HG03378 (cell line): ENCODE measurements around the gene EIF6.

ENCODE experiments used
- ATAC-seq: cut with Tn5 transposase; IDR thresholded peaks from one replicate; pipeline ENCODE4 v1.9.1; 2021; ENCODE audit warnings: mild to moderate bottlenecking, moderate library complexity; ENCODE audit not compliant: unreplicated experiment

Gene EIF6

DNA sequence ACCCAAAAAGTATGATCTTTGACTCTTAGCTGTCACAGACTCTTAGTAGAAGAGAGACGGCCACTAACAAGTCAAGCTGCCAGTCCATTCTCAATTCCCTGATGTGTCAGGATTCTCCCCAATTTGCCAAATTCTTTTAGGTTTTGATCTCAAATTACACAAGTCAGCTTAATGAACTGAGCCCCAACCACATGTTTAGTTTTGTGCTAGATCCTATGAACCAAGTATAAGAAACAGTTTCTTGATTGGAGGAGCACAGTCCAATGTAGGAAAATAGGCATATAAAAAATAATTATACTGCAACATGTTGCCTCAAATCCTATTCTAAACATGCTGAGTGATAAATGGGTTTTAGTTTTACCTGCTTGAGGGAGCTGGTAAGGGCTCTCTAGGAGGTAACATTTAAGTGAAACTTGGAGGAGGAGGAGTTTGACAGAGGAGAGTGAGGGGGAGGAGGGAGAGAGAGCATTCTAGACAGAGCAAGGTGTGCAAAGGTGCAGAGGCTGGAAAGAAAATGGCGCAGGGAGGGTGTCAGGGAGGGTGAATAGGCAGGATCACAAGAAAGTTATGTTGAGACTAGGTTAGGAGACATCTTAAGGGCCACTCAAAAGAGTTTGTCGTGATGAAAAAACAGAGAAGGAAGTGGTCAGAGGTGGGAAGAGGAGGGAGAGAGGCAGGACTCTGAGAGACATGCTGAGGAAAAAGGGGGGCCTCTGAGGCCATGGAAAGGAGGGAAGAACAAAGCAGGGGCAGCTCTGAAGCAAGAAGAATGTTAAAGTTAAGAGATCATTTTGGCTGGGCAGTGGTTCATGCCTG lies 30.5 kb upstream of the EIF6 start:
- ATAC-seq: no peak

GRCh38 chr20:35312318-35312717 lies 27.7 kb upstream of the EIF6 start:
- no peak for ATAC-seq

- no peak for ATAC-seq
Observed at GRCh38 chr20:35311822-35312221, 27.2 kb upstream of the EIF6 start.

GRCh38 chr20:35311409-35311808 lies 26.8 kb upstream of the EIF6 start:
- ATAC-seq: no peak

GRCh38 chr20:35307666-35308653 lies 23.4 kb upstream of the EIF6 start:
- no peak for ATAC-seq

DNA sequence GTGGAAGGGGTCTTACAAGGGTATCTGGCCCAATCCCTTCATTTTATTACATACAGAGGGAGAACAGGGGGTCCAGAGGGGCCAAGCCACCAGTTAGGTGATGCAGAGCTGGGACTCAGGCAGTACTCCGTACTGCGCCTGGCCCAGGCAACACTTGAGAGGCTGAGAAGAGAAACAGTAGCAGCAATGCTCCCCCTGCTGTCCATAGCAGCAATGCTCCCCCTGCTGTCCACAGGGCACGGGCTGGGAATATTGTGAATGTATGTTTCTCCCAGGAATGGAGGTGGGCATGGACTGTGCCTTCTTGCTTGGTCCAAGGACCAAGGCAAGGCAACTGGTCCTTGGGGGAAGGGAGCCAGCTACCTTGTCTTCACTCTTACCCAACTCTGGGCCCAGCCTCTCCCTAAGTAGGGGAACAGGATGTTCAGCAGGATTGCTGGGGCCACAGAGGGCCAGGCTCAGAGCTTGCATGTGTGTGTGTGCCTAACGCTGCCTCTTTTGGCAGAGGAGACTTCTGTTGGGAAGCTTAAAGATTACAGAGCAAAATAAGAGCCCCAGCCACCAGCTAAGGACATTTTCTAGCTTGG lies 22.5 kb upstream of the EIF6 start:
- no peak for ATAC-seq

DNA sequence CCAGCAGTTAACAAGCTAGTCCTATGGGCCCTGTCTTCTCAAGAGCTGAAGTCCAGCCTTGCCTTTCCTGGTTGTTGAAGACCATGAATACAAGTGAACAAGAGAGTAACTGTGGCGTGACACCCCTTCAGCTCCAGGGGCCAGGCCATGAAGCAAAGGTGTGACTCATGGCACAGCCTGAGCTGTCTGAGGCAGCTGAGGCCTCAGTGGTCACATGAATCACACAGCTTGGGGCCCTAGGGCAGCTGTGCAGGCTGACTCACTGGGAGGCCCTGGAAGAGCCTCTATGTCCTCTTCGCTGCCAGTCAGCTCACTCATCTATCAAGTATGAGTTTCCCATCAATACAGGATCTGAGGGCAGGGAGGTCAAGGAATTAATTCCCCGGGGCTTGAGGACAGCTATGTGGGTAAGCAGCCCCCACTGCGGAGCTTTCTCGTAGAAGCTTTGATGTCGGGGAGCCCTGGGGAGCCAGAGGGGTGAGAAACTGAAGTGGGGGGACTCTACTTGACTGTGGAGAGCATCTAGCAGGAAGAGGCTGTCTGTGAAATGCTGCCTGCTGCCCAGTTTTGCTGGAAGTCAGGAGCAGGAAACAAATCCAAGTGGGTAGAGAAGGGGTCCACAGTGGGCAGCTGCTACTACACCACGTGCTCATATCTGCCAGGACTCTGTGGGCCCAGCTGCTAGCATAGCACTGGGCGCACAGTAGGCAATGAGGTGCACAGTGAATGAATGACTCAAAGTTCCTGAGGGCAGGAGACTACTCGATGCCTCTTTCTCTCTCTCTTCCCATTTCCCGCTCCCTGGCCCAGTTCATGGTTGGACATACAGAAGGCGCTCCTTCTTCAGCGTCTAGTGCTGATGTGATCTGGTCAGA lies 21.3 kb upstream of the EIF6 start:
- no peak for ATAC-seq

- no peak for ATAC-seq
Observed at GRCh38 chr20:35304956-35305355, 20.4 kb upstream of the EIF6 start.

GRCh38 chr20:35303735-35304491 lies 19.3 kb upstream of the EIF6 start:
- ATAC-seq: no peak

DNA sequence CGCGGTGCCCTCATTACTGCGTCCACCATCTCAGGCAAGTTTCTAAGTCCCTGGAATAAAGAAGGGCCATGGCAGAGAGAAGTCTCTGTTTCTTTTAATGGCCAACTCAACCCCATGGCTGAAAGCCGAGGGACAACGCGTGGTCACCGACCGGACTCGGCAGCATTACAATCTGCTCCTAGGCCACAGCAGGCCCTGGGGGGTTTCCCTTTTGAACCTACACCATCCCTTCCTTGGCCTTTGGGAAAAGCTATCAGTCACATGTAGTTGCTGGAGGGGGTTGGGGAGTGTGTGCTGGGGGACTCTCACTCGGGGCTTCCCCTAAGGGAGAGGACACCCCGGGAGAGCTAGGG lies 18.8 kb upstream of the EIF6 start:
- no peak for ATAC-seq

- no peak for ATAC-seq
Observed at GRCh38 chr20:35302421-35303335, 18.1 kb upstream of the EIF6 start.

DNA sequence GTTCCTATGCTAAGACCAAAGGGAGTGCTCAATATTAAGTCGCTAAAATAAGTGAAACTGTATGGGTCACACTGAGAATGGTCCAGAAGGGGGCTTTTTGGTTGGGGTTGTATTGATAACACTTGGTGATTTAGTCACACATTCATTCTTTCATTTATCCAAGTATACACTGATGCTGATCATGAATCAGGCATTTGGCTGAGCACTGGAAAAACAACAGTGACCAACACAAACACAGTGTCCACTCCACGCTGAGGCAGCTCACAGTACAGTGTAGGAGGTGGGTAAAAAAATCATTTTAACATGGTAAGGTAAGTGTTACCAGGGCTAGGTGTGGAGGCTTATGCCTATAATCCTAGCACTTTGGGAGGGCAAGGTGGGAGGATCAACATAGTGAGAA lies 16.9 kb upstream of the EIF6 start:
- ATAC-seq: no peak

DNA sequence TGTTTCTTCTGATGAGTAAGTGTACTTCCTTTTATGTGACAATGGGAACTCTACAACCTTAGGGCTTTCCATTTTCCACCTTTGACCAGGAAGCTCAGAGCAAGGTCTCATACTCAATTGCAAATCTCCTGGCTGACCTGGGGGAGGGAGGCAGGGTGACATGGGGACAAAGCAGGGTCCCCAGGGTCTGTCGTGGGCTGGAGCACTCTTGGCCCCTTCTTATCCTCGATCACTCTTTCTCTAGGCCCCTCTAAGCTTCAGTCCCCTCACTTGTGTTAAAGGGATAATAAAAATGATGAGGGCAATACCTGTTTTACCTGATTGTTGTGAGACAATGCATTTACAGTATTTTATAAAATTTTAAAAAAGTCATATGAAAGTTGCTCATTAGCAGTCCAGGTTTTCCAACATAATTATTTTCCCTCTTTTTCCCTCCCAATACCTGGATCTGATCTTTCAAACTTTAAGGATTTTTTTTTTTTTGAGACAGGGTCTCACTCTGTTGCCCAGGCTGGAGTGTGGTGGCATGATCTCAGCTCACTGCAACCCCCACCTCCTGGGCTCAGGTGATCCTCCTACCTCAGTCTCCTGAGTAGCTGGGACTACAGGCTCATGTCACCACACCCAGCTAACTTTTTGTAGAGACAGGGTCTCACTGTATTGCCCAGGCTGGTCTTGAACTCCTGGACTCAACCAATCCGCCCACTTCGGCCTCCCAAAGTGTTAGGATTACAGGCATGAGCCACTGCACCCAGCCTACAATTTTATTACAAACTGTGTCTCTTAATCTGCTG lies 16.1 kb upstream of the EIF6 start:
- no peak for ATAC-seq

GRCh38 chr20:35299780-35300179 lies 15.2 kb upstream of the EIF6 start:
- no peak for ATAC-seq

- ATAC-seq: no peak
Observed at GRCh38 chr20:35298264-35298663, 13.7 kb upstream of the EIF6 start.

DNA sequence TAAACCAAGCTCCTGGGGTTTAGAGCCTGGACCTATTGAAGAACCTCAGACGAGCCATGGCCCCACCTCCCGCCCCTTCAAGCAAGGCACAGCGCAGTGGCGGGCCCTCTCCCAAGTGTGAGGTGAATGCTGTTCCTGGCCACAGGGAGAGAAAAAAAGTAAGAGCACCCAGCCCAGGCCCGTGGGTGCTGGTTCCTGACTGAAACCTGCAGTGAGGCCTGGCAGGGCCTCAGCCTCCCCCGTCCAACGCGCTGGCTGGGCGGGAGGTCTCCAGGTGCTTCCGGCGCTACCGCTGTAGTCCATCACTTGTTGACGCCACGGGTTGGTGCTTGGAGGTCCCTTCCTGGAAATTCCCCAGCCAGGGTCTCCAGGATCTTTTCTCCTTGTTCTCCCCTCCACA lies 13.2 kb upstream of the EIF6 start:
- ATAC-seq: no peak

GRCh38 chr20:35297155-35297554 lies 12.6 kb upstream of the EIF6 start:
- ATAC-seq: no peak

DNA sequence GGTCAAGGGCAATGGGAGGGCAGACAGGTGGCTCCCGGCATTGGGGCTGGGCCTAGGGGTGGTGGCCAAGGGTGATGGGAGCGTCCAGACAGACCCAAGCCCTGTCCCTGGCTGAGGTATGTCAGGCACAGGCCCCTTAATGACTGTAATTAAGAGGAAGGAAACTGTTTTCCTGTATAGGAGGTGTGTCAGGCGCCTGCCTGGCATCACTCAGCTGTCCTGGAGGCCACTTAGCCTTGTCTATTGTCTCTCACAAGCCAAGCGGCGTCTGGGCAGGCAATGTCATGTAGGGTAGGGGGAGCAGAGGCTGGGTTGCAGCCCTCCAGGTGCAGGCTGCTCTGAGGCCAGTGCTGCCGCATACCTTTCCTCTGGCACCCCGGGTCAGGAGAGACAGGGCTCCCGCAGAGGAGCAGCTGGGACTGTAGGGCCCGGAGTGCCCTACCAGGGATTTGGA lies 11.6 kb upstream of the EIF6 start:
- no peak for ATAC-seq
